GM23338 (cell line): ENCODE data around the gene WDHD1. TPM values are rescaled to one million over a fixed set of nuclear protein-coding genes. Genes with fewer than 3 reads are reported as not detected.

ENCODE experiments used
- ATAC-seq: fragments of 200-7000 bp; cut with Tn5 transposase; 3 replicates; pipeline ENCODE4 v1.9.1; 2020
- DNase-seq: peaks from one replicate; pipeline ENCODE4 v3.0.0-alpha.2; 2015; ENCODE audit warnings: low spot score
- H2AFZ ChIP-seq: fragments of 200-600 bp; sonication (generic); 2 replicates; pipeline ENCODE4 v1.8.0; 2016; ENCODE audit warnings: antibody characterized with exemption, mild to moderate bottlenecking, moderate library complexity
- H3F3A ChIP-seq: fragments of 200-600 bp; sonication (generic); replicated peaks from 2 replicates; pipeline ENCODE4 v1.8.0; 2017; ENCODE audit warnings: antibody characterized with exemption, mixed run types, low read depth
- H3K27ac ChIP-seq: fragments of 200-600 bp; sonication (generic); 2 replicates; pipeline ENCODE4 v1.6.1; 2016; ENCODE audit warnings: low read depth
- H3K27me3 ChIP-seq: fragments of 200-600 bp; sonication (generic); 2 replicates; pipeline ENCODE4 v1.8.0; 2016; ENCODE audit warnings: mild to moderate bottlenecking, mixed run types, moderate library complexity; ENCODE audit not compliant: insufficient read depth
- H3K36me3 ChIP-seq: fragments of 200-600 bp; sonication (generic); 2 replicates; pipeline ENCODE4 v1.8.0; 2016; ENCODE audit warnings: mild to moderate bottlenecking; ENCODE audit not compliant: insufficient read depth
- H3K4me1 ChIP-seq: fragments of 200-600 bp; sonication (generic); 2 replicates; pipeline ENCODE4 v1.8.0; 2016; ENCODE audit warnings: mild to moderate bottlenecking, moderate library complexity; ENCODE audit not compliant: insufficient read depth
- H3K4me2 ChIP-seq: fragments of 200-600 bp; sonication (generic); 2 replicates; pipeline ENCODE4 v1.7.1; 2017; ENCODE audit warnings: mixed run types
- H3K4me3 ChIP-seq: fragments of 200-600 bp; sonication (generic); 2 replicates; pipeline ENCODE4 v1.6.1; 2016; ENCODE audit warnings: mixed run types
- H3K79me2 ChIP-seq: fragments of 200-600 bp; sonication (generic); replicated peaks from 2 replicates; pipeline ENCODE4 v1.8.0; 2017; ENCODE audit warnings: mild to moderate bottlenecking; ENCODE audit not compliant: insufficient read depth
- H3K9me2 ChIP-seq: fragments of 200-600 bp; sonication (generic); 2 replicates; pipeline ENCODE4 v1.8.0; 2017; ENCODE audit not compliant: insufficient read depth
- H4K20me1 ChIP-seq: fragments of 200-600 bp; sonication (generic); replicated peaks from 2 replicates; pipeline ENCODE4 v1.8.0; 2017; ENCODE audit warnings: mild to moderate bottlenecking; ENCODE audit not compliant: insufficient read depth
- H3K27ac Mint-ChIP-seq: 2 replicates; pipeline ENCODE4 v1.8.0; 2020; ENCODE audit warnings: inconsistent platforms, mild to moderate bottlenecking, moderate library complexity, mixed read lengths
- H3K27me3 Mint-ChIP-seq: 3 replicates; pipeline ENCODE4 v1.8.0; 2022; ENCODE audit warnings: low read depth, mild to moderate bottlenecking, moderate library complexity, mixed read lengths, inconsistent platforms; ENCODE audit not compliant: insufficient read depth, poor library complexity
- H3K36me3 Mint-ChIP-seq: 3 replicates; pipeline ENCODE4 v1.8.0; 2021; ENCODE audit warnings: low read depth, mild to moderate bottlenecking, inconsistent platforms, moderate library complexity, mixed read lengths
- H3K4me1 Mint-ChIP-seq: 3 replicates; pipeline ENCODE4 v1.8.0; 2020; ENCODE audit warnings: mild to moderate bottlenecking, inconsistent platforms, mixed read lengths
- H3K4me3 Mint-ChIP-seq: 3 replicates; pipeline ENCODE4 v1.8.0; 2021; ENCODE audit warnings: moderate library complexity, mild to moderate bottlenecking, inconsistent platforms, mixed read lengths
- H3K9me3 Mint-ChIP-seq: 3 replicates; pipeline ENCODE4 v1.8.0; 2020; ENCODE audit warnings: moderate library complexity, mild to moderate bottlenecking, inconsistent platforms, mixed read lengths
- CREB1 ChIP-seq: fragments of 250-450 bp; sonication (Bioruptor Pico); IDR thresholded peaks from 2 replicates; pipeline ENCODE4 v1.5.0; 2020; ENCODE audit warnings: low read depth, mild to moderate bottlenecking, moderate library complexity
- CTCF ChIP-seq, 2 experiments: fragments of 200-600 bp in 1 of 2; sonication (generic) in 1 of 2; conservative IDR thresholded peaks; 2 replicates each; pipeline versions ENCODE4 v1.5.1 to v1.6.1; 2016 to 2017; ENCODE audit warnings: antibody characterized with exemption in 2 of 2, low read depth in 2 of 2, mild to moderate bottlenecking in 2 of 2, moderate library complexity in 1 of 2
- ETS1 ChIP-seq: IDR thresholded peaks from 2 replicates; pipeline ENCODE4 v1.6.1; 2016; ENCODE audit warnings: antibody characterized with exemption
- EZH2 ChIP-seq: fragments of 200-600 bp; sonication (generic); IDR thresholded peaks from one replicate; pipeline ENCODE4 v1.8.0; 2017; ENCODE audit warnings: antibody characterized with exemption, mild to moderate bottlenecking, low read depth; ENCODE audit not compliant: unreplicated experiment
- EZH2phosphoT487 ChIP-seq: fragments of 200-600 bp; sonication (generic); IDR thresholded peaks from one replicate; pipeline ENCODE4 v1.8.1; 2018; ENCODE audit warnings: antibody characterized with exemption; ENCODE audit not compliant: unreplicated experiment
- JUNB ChIP-seq: IDR thresholded peaks from one replicate; pipeline ENCODE4 v1.6.1; 2016; ENCODE audit warnings: antibody characterized with exemption; ENCODE audit not compliant: unreplicated experiment
- NANOG ChIP-seq: IDR thresholded peaks from 2 replicates; pipeline ENCODE4 v1.6.1; 2016; ENCODE audit warnings: antibody characterized with exemption, borderline replicate concordance
- POLR2AphosphoS5 ChIP-seq: IDR thresholded peaks from 2 replicates; pipeline ENCODE4 v1.6.1; 2016; ENCODE audit warnings: antibody characterized with exemption, low read depth
- REST ChIP-seq: IDR thresholded peaks from one replicate; pipeline ENCODE4 v1.6.1; 2018; ENCODE audit warnings: antibody characterized with exemption; ENCODE audit not compliant: unreplicated experiment
- STAT1 ChIP-seq: IDR thresholded peaks from one replicate; pipeline ENCODE4 v1.6.1; 2016; ENCODE audit warnings: antibody characterized with exemption; ENCODE audit not compliant: unreplicated experiment
- ZNF114 ChIP-seq: fragments of 250-450 bp; sonication (Bioruptor Pico); IDR thresholded peaks from 2 replicates; pipeline ENCODE4 v1.5.0; 2020; ENCODE audit warnings: mild to moderate bottlenecking, moderate library complexity
- ZNF331 ChIP-seq: fragments of 250-450 bp; sonication (Bioruptor Pico); IDR thresholded peaks from 2 replicates; pipeline ENCODE4 v1.5.0; 2020; ENCODE audit warnings: low read depth, mild to moderate bottlenecking, moderate library complexity
- ZNF462 ChIP-seq: fragments of 250-450 bp; sonication (Bioruptor Pico); IDR thresholded peaks from 2 replicates; pipeline ENCODE4 v1.5.0; 2020; ENCODE audit warnings: mild to moderate bottlenecking, moderate library complexity
- polyA plus RNA-seq: library from polyadenylated mRNA; unstranded; fragments of >200 nt; fragmentation: Nextera tagmentation; extraction: Ambion mirVana; gene quantifications from 2 replicates; pipeline ENCODE4 v1.2.1, GENCODE V29; 2016
- total RNA-seq: library from RNA; depleted of rRNA; stranded (reverse); fragments of >200 nt; shearing (Covaris generic); gene quantifications from 2 replicates; pipeline ENCODE4 v1.2.3, GENCODE V29; 2014

WDHD1 gene
- total and polyA plus RNA-seq, 2 experiments from 2014 or later, result 48.8 to 65.4 TPM

- Mint-ChIP-seq H3K27ac (no peak overlapping the region), H3K4me1 (peaks cover 20% of the 10 kb centered on the region), H3K27me3 (no peaks in the 10 kb centered on the region), H3K9me3 (no peaks in the 10 kb centered on the region), H3K36me3 (peaks cover 20% of the 10 kb centered on the region), H3K4me3 (no peak overlapping the region)
- H3K4me3 ChIP-seq, result no peak overlapping the region
- ATAC-seq (no peak), DNase-seq (no peak)
- H3K27me3 ChIP-seq, result no peaks in the 10 kb centered on the region
- H3K36me3 ChIP-seq, result no peaks in the 10 kb centered on the region
- TF ChIP-seq CTCF (conservative IDR thresholded peaks at IDR 0.05; ENCODE audit: low read depth in 2 of 2) (no peak), ZNF462 (no peak), STAT1 (no peak), EZH2phosphoT487 (no peak), EZH2 (no peak), ZNF114 (CRISPR knock-in tag) (no peak), REST (no peak), ZNF331 (CRISPR knock-in tag) (no peak), CREB1 (CRISPR knock-in tag) (no peak), JUNB (no peak), POLR2AphosphoS5 (no peak), NANOG (no peak), ETS1 (no peak)
- peaks cover 6% of the 10 kb centered on the region; the same call in 1 of the 2 replicates for H4K20me1 ChIP-seq
- no peak overlapping the region for H2AFZ ChIP-seq
- peaks cover 4% of the 10 kb centered on the region; the same call in 1 of the 2 replicates for H3F3A ChIP-seq
- peaks cover 20% of the 10 kb centered on the region for H3K79me2 ChIP-seq
- H3K4me1 ChIP-seq, result peaks cover 17% of the 10 kb centered on the region
- H3K27ac ChIP-seq, result no peak overlapping the region
- H3K9me2 ChIP-seq, result no peaks in the 10 kb centered on the region
- no peak overlapping the region for H3K4me2 ChIP-seq
Measured at GRCh38 chr14:55048900-55049436, 22.1 kb upstream of the WDHD1 start.
